ENCODE data around the gene DERL3. TPM values are rescaled to one million over a fixed set of nuclear protein-coding genes. Genes with fewer than 3 reads are reported as not detected.

The DERL3 gene
- total and polyA plus RNA-seq, 2 donors (not counting 1 experiment from before 2014, with no cell fraction given) = 77.0 to 142 TPM

- Mint-ChIP-seq H3K27me3 (no peaks in the 10 kb centered on the region), H3K9me3 (ENCODE audit: insufficient read depth) (no peaks in the 10 kb centered on the region), H3K27ac (peak overlapping the region; percentile 74), H3K4me3 (peak overlapping the region; percentile 39), H3K4me1 (peaks cover 74% of the 10 kb centered on the region)
- no peaks in the 10 kb centered on the region for H3K36me3 ChIP-seq (replicated peaks in 1 of 2; ENCODE audit: control extremely low read depth in 1 of 2, control insufficient read depth in 1 of 2, extremely low read depth in 1 of 2, insufficient read depth in 2 of 2, low read length in 1 of 2)
- H3K4me3 ChIP-seq (ENCODE audit: control extremely low read depth in 1 of 5, extremely low read depth in 1 of 5, insufficient read depth in 1 of 5, low read depth in 2 of 5, low read length in 4 of 5) = peak overlapping the region in 1 of 5 experiments; percentile 6
- H3K27me3 ChIP-seq (replicated peaks in 1 of 4; ENCODE audit: control extremely low read depth in 1 of 4, control insufficient read depth in 3 of 4, insufficient read depth in 4 of 4, low read length in 3 of 4) = no peaks in the 10 kb centered on the region
- H3K9me3 ChIP-seq (ENCODE audit: control extremely low read depth in 1 of 3, control insufficient read depth in 2 of 3, insufficient read depth in 1 of 3, low read length in 2 of 3) = peaks cover 0 to 5% (median 0%) of the 10 kb centered on the region in 3 donors
- peak overlapping the region; percentile 34 for H3K4me2 ChIP-seq (replicated peaks; ENCODE audit: low read depth, low read length, poor library complexity, severe bottlenecking)
- no peaks in the 10 kb centered on the region for H4K20me1 ChIP-seq (ENCODE audit: control insufficient read depth, insufficient read depth, low read length, poor library complexity, severe bottlenecking)
- 70% methylated on average over 21 of the region's 24 CpGs for WGBS (ENCODE audit: insufficient coverage)
- TF ChIP-seq CTCF (IDR thresholded peaks at IDR 0.05) = no peak
- H2AFZ ChIP-seq (ENCODE audit: insufficient read depth, low read depth, low read length, poor library complexity, severe bottlenecking) = peak overlapping the region; percentile 22
- ATAC-seq (ENCODE audit: low read depth) = no peak
- no peak overlapping the region for H3K27ac ChIP-seq (ENCODE audit: low read length in 2 of 2)
- no peak for DNase-seq
- ChIA-PET POLR2A (interaction anchor here (0.7 to 3.1 kb wide), 11 partner anchors 9 to 240 kb away, joined by 3 to 12 read pairs (median 5); partner anchors contain the start of genes DERL3, MMP11, SLC2A11 and SMARCB1), CTCF (interaction anchor here (0.6 to 9.7 kb wide), 18 partner anchors 10 to 307 kb away, joined by 3 to 183 read pairs (median 4); partner anchors contain the start of genes CHCHD10, DERL3, MMP11 and SLC2A11)
- H3K79me2 ChIP-seq (ENCODE audit: control insufficient read depth, insufficient read depth, low read length) = peaks cover 10% of the 10 kb centered on the region
- intact Hi-C loops (cut with micrococcal nuclease) = loop anchor here (5.0 to 10.0 kb wide), 3 partner anchors 221 to 703 kb away; partner anchors contain the start of genes RAB36 and RSPH14
- H3K9ac ChIP-seq (ENCODE audit: low read length) = no peak overlapping the region
- H3K4me1 ChIP-seq (ENCODE audit: control insufficient read depth in 2 of 2, insufficient read depth in 2 of 2, low read length in 2 of 2) = peaks cover 47 to 73% of the 10 kb centered on the region in 2 donors
Measured at GRCh38 chr22:23847991-23848864, 9.4 kb upstream of the DERL3 start.

Data from B cell (primary cell).